Colonic mucosa (tissue), 4 donors: ENCODE data around the gene USP38. TPM values are rescaled to one million over a fixed set of nuclear protein-coding genes. Genes with fewer than 3 reads are reported as not detected.
"Not testable (repeated sequence)": the region's sequence is repeated elsewhere in the genome, so short reads cannot be mapped to it uniquely, and the experiment has no call there.

Source experiments
- DNase-seq: peaks from one replicate; pipeline ENCODE4 v3.0.0-alpha.2; 2020
- H3K27ac ChIP-seq: fragments of 200-600 bp; one replicate; pipeline ENCODE4 v1.8.0; 2021
- H3K27me3 ChIP-seq: fragments of 200-600 bp; one replicate; pipeline ENCODE4 v1.8.0; 2021
- H3K36me3 ChIP-seq: fragments of 200-600 bp; one replicate; pipeline ENCODE4 v1.8.0; 2021
- H3K4me1 ChIP-seq: fragments of 200-600 bp; one replicate; pipeline ENCODE4 v1.8.0; 2021; ENCODE audit warnings: mild to moderate bottlenecking
- H3K4me3 ChIP-seq: fragments of 200-600 bp; one replicate; pipeline ENCODE4 v1.8.0; 2021
- H3K9ac ChIP-seq, 2 donors: one replicate each; pipeline ENCODE4 v1.7.0; 2013; ENCODE audit warnings: control low read depth in 2 of 2, low read depth in 2 of 2, low read length in 2 of 2
- H3K9me3 ChIP-seq: fragments of 200-600 bp; one replicate; pipeline ENCODE4 v1.8.0; 2021
- intact Hi-C: fragments of 100-400 bp; cut with DNase I; formaldehyde crosslinking; loops from one replicate; pipeline ENCODE4 v1.14.1; 2022
- total RNA-seq, 2 donors: library from RNA; stranded (reverse); fragmentation: NEBNext Ultra II Directional in 1 of 2; extraction: Animal tissue kit (Norgen Biotek cat#: 25700) in 1 of 2; gene quantifications; one replicate each; pipeline ENCODE4 v1.2.1, GENCODE V29; 2021
- TF ChIP-seq, protein P1 (sequence below): fragments of 200-600 bp; IDR thresholded peaks from one replicate; pipeline ENCODE4 v1.8.0; 2022; ENCODE audit warnings: antibody characterized with exemption, mild to moderate bottlenecking
- donor health status: healthy.
- donor health status: DM: no; HTN: no; CAD: no.
- donor health status: DM: no; HTN: no; CAD: no.

The USP38 gene
- total RNA-seq, 2 donors from 2014 or later: 31.1 to 39.7 TPM

DNA sequence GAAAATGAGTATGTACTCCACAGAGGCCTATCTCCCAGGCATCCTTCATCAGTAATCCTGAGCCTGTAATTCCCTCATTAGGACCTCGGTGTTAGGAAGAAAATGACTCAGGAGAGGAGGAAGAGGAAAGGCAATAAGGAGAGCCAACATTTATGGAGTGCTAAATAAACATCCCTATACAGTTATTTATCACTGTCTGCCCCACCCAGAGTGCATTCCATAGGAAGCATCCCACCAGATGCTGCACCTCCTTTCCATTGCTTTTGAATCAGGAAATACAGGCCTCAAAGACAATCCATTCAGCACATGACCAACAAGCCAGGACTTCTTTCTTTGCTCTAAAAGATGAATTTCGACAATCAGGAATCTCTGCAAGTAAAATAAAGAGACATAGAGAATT lies 47.6 kb downstream of the USP38 start:
- H3K27ac ChIP-seq: no peak overlapping the region
- DNase-seq: no peak
- intact Hi-C loops: no loop called here
- no peaks in the 10 kb centered on the region for H3K36me3 ChIP-seq
- TF ChIP-seq, protein P1, sequence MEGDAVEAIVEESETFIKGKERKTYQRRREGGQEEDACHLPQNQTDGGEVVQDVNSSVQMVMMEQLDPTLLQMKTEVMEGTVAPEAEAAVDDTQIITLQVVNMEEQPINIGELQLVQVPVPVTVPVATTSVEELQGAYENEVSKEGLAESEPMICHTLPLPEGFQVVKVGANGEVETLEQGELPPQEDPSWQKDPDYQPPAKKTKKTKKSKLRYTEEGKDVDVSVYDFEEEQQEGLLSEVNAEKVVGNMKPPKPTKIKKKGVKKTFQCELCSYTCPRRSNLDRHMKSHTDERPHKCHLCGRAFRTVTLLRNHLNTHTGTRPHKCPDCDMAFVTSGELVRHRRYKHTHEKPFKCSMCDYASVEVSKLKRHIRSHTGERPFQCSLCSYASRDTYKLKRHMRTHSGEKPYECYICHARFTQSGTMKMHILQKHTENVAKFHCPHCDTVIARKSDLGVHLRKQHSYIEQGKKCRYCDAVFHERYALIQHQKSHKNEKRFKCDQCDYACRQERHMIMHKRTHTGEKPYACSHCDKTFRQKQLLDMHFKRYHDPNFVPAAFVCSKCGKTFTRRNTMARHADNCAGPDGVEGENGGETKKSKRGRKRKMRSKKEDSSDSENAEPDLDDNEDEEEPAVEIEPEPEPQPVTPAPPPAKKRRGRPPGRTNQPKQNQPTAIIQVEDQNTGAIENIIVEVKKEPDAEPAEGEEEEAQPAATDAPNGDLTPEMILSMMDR: no peak
- H3K9me3 ChIP-seq: no peaks in the 10 kb centered on the region
- no peak overlapping the region for H3K9ac ChIP-seq
- no peak overlapping the region for H3K4me3 ChIP-seq
- H3K27me3 ChIP-seq: no peaks in the 10 kb centered on the region
- H3K4me1 ChIP-seq: no peaks in the 10 kb centered on the region

DNA sequence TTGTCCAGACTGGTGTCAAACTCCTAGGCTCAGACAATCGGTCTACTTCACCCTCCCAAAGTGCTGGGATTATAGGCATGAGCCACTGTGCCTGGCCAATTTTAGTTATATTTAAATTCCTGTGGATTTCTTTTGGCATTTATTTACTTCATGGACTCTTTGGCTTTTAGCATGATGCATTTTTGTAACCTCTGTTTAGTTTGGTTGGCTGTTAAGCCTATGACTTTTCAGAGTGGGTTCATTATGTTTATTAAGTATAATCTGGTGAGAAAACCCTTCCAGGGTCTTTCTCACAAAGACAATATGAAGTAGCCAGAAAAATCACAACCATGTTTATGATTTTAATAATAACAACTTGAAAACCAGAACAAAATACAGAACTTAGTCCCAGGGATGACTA lies 49.4 kb downstream of the USP38 start:
- Histone ChIP-seq H3K4me1 (no peaks in the 10 kb centered on the region), H3K36me3 (no peaks in the 10 kb centered on the region), H3K27ac (no peak overlapping the region), H3K9ac (no peak overlapping the region), H3K4me3 (no peak overlapping the region), H3K9me3 (no peaks in the 10 kb centered on the region), H3K27me3 (no peaks in the 10 kb centered on the region)
- TF ChIP-seq, protein P1: no peak
- intact Hi-C loops: no loop called here
- DNase-seq: no peak

DNA sequence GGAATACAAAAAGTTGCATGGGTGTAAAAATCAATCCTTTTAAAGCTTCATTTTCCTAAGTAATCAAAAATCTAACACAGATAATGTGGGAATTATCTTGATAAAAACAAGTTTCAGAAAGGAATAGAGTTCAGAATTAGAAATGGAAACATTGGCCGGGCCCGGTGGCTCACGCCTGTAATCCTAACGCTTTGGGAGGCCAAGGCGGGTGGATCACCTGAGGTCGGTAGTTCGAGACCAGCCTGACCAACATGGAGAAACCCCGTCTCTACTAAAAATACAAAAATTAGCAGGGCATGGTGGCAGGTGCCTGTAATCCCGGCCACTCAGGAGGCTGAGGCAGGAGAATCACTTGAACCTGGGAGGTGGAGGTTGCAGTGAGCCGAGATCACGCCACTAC lies 52.5 kb downstream of the USP38 start:
- H3K4me3 ChIP-seq, intact Hi-C loops: not testable (repeated sequence)

DNA sequence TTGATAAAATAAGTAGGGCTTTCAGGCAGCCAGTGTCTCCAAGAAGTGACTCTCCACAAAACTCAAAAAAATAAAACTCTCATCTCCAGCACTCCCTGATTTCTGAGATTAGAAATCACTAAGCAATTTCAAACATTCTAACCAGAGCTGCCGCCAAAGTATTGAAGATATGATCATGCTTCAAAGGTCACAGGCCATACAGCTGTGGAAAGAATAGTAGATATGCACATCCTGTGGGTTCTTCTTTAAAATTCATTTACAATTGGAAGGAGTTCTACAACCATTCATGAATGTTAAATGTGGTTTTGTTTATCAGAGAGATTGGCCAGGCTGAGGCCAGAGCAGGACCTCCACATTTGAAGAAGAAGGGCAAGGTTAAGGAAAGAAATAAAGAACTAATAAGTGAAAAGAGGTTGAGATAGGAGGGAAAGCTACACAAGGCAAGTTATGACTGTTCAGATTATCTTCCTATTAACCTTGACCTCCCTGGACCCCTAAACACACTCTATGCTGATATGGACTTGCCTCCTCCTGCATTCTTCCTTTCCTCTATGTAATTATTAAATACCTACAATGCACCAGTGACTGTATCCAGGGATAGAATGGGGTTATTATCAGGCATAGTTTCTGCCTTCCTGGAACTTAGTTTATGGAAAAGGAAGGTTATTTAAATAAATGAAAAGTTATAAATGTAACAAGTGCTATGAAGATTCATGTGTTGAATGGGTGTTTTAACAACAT lies 56.4 kb downstream of the USP38 start:
- Histone ChIP-seq H3K36me3 (no peaks in the 10 kb centered on the region), H3K9ac (no peak overlapping the region), H3K27ac (no peak overlapping the region), H3K27me3 (no peaks in the 10 kb centered on the region), H3K4me1 (no peaks in the 10 kb centered on the region), H3K4me3 (no peak overlapping the region), H3K9me3 (no peaks in the 10 kb centered on the region)
- DNase-seq: no peak
- intact Hi-C loops: no loop called here
- TF ChIP-seq, protein P1: no peak

More for the DNA sequence above, 52.5 kb downstream of the USP38 start:
- H3K9ac ChIP-seq, H3K36me3 ChIP-seq, DNase-seq, H3K27ac ChIP-seq, H3K4me1 ChIP-seq, H3K27me3 ChIP-seq, H3K9me3 ChIP-seq: not testable (repeated sequence)

DNA sequence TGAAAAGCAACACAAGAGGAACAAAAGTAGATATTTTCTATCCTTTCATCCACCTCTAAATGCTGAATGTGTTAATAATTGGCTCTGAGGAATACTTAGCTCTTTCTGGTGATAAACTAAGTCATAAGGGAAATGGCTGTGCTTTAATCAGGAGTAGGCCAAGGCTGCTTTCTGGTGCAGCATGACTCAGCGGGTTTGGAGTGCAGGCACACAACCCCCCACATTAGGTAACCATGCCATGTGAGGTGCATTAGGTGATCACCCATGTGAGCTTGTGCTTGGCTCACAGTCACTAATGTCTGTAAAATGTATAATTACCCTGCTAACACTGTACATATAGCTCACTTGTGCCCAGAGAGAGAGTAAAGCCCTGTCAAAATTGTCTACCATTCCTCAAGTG lies 57.2 kb downstream of the USP38 start:
- no peak for DNase-seq
- Histone ChIP-seq H3K9ac (no peak overlapping the region), H3K9me3 (no peaks in the 10 kb centered on the region), H3K4me1 (no peaks in the 10 kb centered on the region), H3K4me3 (no peak overlapping the region), H3K27ac (no peak overlapping the region), H3K27me3 (no peaks in the 10 kb centered on the region), H3K36me3 (no peaks in the 10 kb centered on the region)
- TF ChIP-seq, protein P1: no peak
- intact Hi-C loops: no loop called here

DNA sequence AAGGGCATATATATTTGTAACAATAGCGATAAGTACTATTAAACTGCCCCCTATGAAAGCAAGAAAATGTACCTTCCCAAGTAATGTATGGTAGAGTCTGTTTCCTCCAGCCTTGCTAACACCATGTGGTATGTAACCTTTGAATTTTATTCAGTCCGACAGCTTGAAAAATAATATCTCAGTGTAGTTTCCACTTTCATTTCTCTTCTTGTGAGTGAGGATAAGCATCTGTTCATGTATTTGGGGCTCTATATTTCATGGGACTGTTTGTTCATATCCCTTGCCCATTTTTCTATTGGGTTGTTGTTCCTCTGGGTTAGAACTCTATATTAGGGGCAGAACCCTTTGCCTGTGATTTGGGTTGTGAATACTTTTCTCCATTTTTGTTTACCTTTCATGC lies 58.3 kb downstream of the USP38 start:
- no peaks in the 10 kb centered on the region for H3K4me1 ChIP-seq
- TF ChIP-seq, protein P1: no peak
- no peaks in the 10 kb centered on the region for H3K27me3 ChIP-seq
- intact Hi-C loops: no loop called here
- H3K36me3 ChIP-seq: no peaks in the 10 kb centered on the region
- H3K9ac ChIP-seq: no peak overlapping the region
- H3K9me3 ChIP-seq: no peaks in the 10 kb centered on the region
- no peak overlapping the region for H3K4me3 ChIP-seq
- no peak for DNase-seq
- no peak overlapping the region for H3K27ac ChIP-seq
